ENCODE measurements around the gene EFCAB10.

GRCh38 chr7:105600720-105601550, 19.6 kb upstream of the EFCAB10 start:
- TF ChIP-seq, protein P1, sequence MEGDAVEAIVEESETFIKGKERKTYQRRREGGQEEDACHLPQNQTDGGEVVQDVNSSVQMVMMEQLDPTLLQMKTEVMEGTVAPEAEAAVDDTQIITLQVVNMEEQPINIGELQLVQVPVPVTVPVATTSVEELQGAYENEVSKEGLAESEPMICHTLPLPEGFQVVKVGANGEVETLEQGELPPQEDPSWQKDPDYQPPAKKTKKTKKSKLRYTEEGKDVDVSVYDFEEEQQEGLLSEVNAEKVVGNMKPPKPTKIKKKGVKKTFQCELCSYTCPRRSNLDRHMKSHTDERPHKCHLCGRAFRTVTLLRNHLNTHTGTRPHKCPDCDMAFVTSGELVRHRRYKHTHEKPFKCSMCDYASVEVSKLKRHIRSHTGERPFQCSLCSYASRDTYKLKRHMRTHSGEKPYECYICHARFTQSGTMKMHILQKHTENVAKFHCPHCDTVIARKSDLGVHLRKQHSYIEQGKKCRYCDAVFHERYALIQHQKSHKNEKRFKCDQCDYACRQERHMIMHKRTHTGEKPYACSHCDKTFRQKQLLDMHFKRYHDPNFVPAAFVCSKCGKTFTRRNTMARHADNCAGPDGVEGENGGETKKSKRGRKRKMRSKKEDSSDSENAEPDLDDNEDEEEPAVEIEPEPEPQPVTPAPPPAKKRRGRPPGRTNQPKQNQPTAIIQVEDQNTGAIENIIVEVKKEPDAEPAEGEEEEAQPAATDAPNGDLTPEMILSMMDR (IDR thresholded peaks at IDR 0.05), result no peak
- TF ChIP-seq POLR2A (IDR thresholded peaks at IDR 0.05), result no peak

All from esophagus squamous epithelium (tissue), 4 donors.